Measurements from ENCODE around the gene MYL4.
"Not testable (repeated sequence)": the region's sequence is repeated elsewhere in the genome, so short reads cannot be mapped to it uniquely, and the experiment has no call there.

MYL4 gene

GRCh38 chr17:47239967-47240651, 31.0 kb downstream of the MYL4 start:
- no peak for DNase-seq (ENCODE audit: low read depth in 2 of 3, low spot score in 1 of 3)

GRCh38 chr17:47240806-47241205, 31.7 kb downstream of the MYL4 start:
- no peak for DNase-seq (ENCODE audit: low read depth in 2 of 3, low spot score in 1 of 3)

- no peak for DNase-seq (ENCODE audit: low read depth in 2 of 3, low spot score in 1 of 3)
These were observed 33.5 kb downstream of the MYL4 start for GRCh38 chr17:47242648-47243047.

GRCh38 chr17:47243737-47244598, 34.8 kb downstream of the MYL4 start:
- no peak for DNase-seq (ENCODE audit: low read depth in 2 of 3, low spot score in 1 of 3)

GRCh38 chr17:47244697-47245096, 35.5 kb downstream of the MYL4 start:
- DNase-seq (ENCODE audit: low read depth in 2 of 3, low spot score in 1 of 3) = no peak

GRCh38 chr17:47246120-47246519, 37.0 kb downstream of the MYL4 start:
- no peak for DNase-seq (ENCODE audit: low read depth in 2 of 3, low spot score in 1 of 3)

GRCh38 chr17:47250855-47251254, 41.7 kb downstream of the MYL4 start:
- no peak for DNase-seq (ENCODE audit: low read depth in 2 of 3, low spot score in 1 of 3)

- DNase-seq (ENCODE audit: low read depth in 2 of 3, low spot score in 1 of 3) = no peak
These were observed 42.3 kb downstream of the MYL4 start for GRCh38 chr17:47251421-47251940.

- no peak for DNase-seq (ENCODE audit: low read depth in 2 of 3, low spot score in 1 of 3)
These were observed 43.1 kb downstream of the MYL4 start for GRCh38 chr17:47252209-47252608.

GRCh38 chr17:47252766-47253512, 43.8 kb downstream of the MYL4 start:
- DNase-seq (ENCODE audit: low read depth in 2 of 3, low spot score in 1 of 3) = no peak

- peak; percentile 8 to 54 (median 19) for DNase-seq (ENCODE audit: low read depth in 2 of 3, low spot score in 1 of 3)
These were observed 44.6 kb downstream of the MYL4 start, which contains the start of gene ITGB3 for GRCh38 chr17:47253541-47254402. TSS of gene ITGB3 (plus strand) at chr17:47253827. CDS start at chr17:47253862, 35 bp downstream.

GRCh38 chr17:47254403-47254943, 45.3 kb downstream of the MYL4 start:
- DNase-seq (ENCODE audit: low read depth in 2 of 3, low spot score in 1 of 3) = no peak

GRCh38 chr17:47257651-47258339, 48.6 kb downstream of the MYL4 start:
- DNase-seq (ENCODE audit: low read depth in 2 of 3, low spot score in 1 of 3) = no peak

GRCh38 chr17:47262586-47262985, 53.4 kb downstream of the MYL4 start:
- DNase-seq (ENCODE audit: low read depth in 2 of 3, low spot score in 1 of 3) = no peak

- DNase-seq (ENCODE audit: low read depth in 2 of 3, low spot score in 1 of 3) = no peak
These were observed 55.0 kb downstream of the MYL4 start for GRCh38 chr17:47264166-47264565.

- no peak for DNase-seq (ENCODE audit: low read depth in 2 of 3, low spot score in 1 of 3)
These were observed 56.9 kb downstream of the MYL4 start for GRCh38 chr17:47265983-47266541.

- DNase-seq (ENCODE audit: low read depth in 2 of 3, low spot score in 1 of 3) = no peak
These were observed 57.6 kb downstream of the MYL4 start for GRCh38 chr17:47266782-47267181.

GRCh38 chr17:47267354-47267828, 58.2 kb downstream of the MYL4 start:
- DNase-seq (ENCODE audit: low read depth in 2 of 3, low spot score in 1 of 3) = no peak

GRCh38 chr17:47268964-47269363, 59.8 kb downstream of the MYL4 start:
- DNase-seq (ENCODE audit: low read depth in 2 of 3, low spot score in 1 of 3) = not testable (repeated sequence)

Measured in stimulated activated CD4-positive, alpha-beta T cell treated with anti-CD3 and anti-CD28 coated beads, Interleukin-12 subunit alpha, Interleukin-12 subunit beta, amount 100 ng/mL, for 48 hours (primary cell).